Keratinocyte (primary cell): ENCODE results near the gene COL20A1. TPM values are rescaled to one million over a fixed set of nuclear protein-coding genes. Genes with fewer than 3 reads are reported as not detected.

Experiments
- DNase-seq: peaks from one replicate; pipeline ENCODE4 v3.0.0-alpha.2; 2011; ENCODE audit warnings: low read depth, missing footprints, low spot score
- FAIRE-seq: peaks from 2 replicates; lab custom pipeline; 2011; peaks lifted over from hg19 to GRCh38; lab: Jason Lieb, UNC
- H2AFZ ChIP-seq: 2 replicates; pipeline ENCODE4 v1.6.0; 2012; ENCODE audit warnings: low read length, control low read depth, inconsistent platforms; ENCODE audit not compliant: control insufficient read depth
- H3K27ac ChIP-seq: 2 replicates; pipeline ENCODE4 v1.5.1; 2011; ENCODE audit warnings: low read length; ENCODE audit not compliant: control insufficient read depth, insufficient read depth
- H3K27me3 ChIP-seq: 3 replicates; pipeline ENCODE4 v1.6.0; 2011; ENCODE audit warnings: low read length; ENCODE audit not compliant: control insufficient read depth, insufficient read depth; ENCODE audit errors: extremely low read depth
- H3K36me3 ChIP-seq, 2 experiments: 2 replicates in 1 of 2; 3 replicates in 1 of 2; pipeline ENCODE4 v1.5.1; 2011; ENCODE audit warnings: low read length in 2 of 2, mild to moderate bottlenecking in 1 of 2; ENCODE audit not compliant: control insufficient read depth in 2 of 2, insufficient read depth in 2 of 2; ENCODE audit errors: extremely low read depth in 1 of 2
- H3K4me1 ChIP-seq: 3 replicates; pipeline ENCODE4 v1.5.1; 2011; ENCODE audit warnings: low read length; ENCODE audit not compliant: control insufficient read depth, insufficient read depth; ENCODE audit errors: extremely low read depth
- H3K4me2 ChIP-seq: 3 replicates; pipeline ENCODE4 v1.6.0; 2011; ENCODE audit warnings: low read depth, low read length; ENCODE audit not compliant: control insufficient read depth, insufficient read depth; ENCODE audit errors: extremely low read depth
- H3K4me3 ChIP-seq, 3 experiments: fragments of 200-600 bp in 1 of 3; sonication (generic) in 1 of 3; 2 replicates in 2 of 3; 3 replicates in 1 of 3; pipeline ENCODE4 v1.5.1; 2011 to 2016; ENCODE audit warnings: low read length in 3 of 3, mild to moderate bottlenecking in 3 of 3, control low read depth in 2 of 3, inconsistent platforms in 1 of 3, low read depth in 1 of 3, mixed read lengths in 1 of 3, mixed run types in 1 of 3, moderate library complexity in 1 of 3; ENCODE audit not compliant: control insufficient read depth in 2 of 3, insufficient read depth in 2 of 3; ENCODE audit errors: extremely low read depth in 1 of 3
- H3K79me2 ChIP-seq: 2 replicates; pipeline ENCODE4 v1.6.0; 2012; ENCODE audit warnings: low read length; ENCODE audit not compliant: control insufficient read depth, insufficient read depth
- H3K9ac ChIP-seq: 3 replicates; pipeline ENCODE4 v1.6.0; 2011; ENCODE audit warnings: low read length; ENCODE audit not compliant: control insufficient read depth, insufficient read depth; ENCODE audit errors: extremely low read depth
- H3K9me1 ChIP-seq: 3 replicates; pipeline ENCODE4 v1.6.0; 2011; ENCODE audit warnings: low read length; ENCODE audit not compliant: control insufficient read depth, insufficient read depth; ENCODE audit errors: extremely low read depth
- H3K9me3 ChIP-seq: 2 replicates; pipeline ENCODE4 v1.5.1; 2012; ENCODE audit warnings: low read depth, low read length; ENCODE audit not compliant: control insufficient read depth
- H4K20me1 ChIP-seq: 3 replicates; pipeline ENCODE4 v1.6.0; 2011; ENCODE audit warnings: low read length; ENCODE audit not compliant: control insufficient read depth, insufficient read depth; ENCODE audit errors: extremely low read depth
- CTCF ChIP-seq, 3 experiments: IDR thresholded peaks in 1 of 3; conservative IDR thresholded peaks in 1 of 3; optimal IDR thresholded peaks in 1 of 3; 2 replicates in 2 of 3; 3 replicates in 1 of 3; pipeline versions ENCODE3 to v1.5.1; 2011; ENCODE audit warnings: low read length in 3 of 3, mild to moderate bottlenecking in 3 of 3, moderate library complexity in 2 of 3, control low read depth in 1 of 3, inconsistent platforms in 1 of 3; ENCODE audit not compliant: insufficient read depth in 2 of 3; ENCODE audit errors: extremely low read depth in 1 of 3
- EZH2 ChIP-seq: IDR thresholded peaks from one replicate; pipeline ENCODE4 v1.6.1; 2012; ENCODE audit warnings: inconsistent platforms, mild to moderate bottlenecking, low read length, moderate library complexity
- dilution Hi-C: fragments of 300-500 bp; cut with MboI; formaldehyde crosslinking; loops from one replicate; pipeline ENCODE4 v1.7.0; 2020; ENCODE audit warnings: low sequenced_read_pairs; ENCODE audit not compliant: extremely low pct_ligation_motif_present
- polyA plus RNA-seq, 5 experiments: library from polyadenylated mRNA; depleted of rRNA in 3 of 5; stranded (reverse) in 3 of 5; stranded (forward) in 1 of 5; unstranded in 1 of 5; fragments of >200 nt; gene quantifications; 1 replicate in 1 of 5; 2 replicates in 3 of 5; 3 replicates in 1 of 5; pipeline versions ENCODE4 v1.2.1 to v1.2.3, GENCODE V29; 2011 to 2012; ENCODE audit warnings: missing spikeins in 2 of 5, low read depth in 1 of 5, low replicate concordance in 1 of 5

The COL20A1 gene
- polyA plus RNA-seq, 1 donor (not counting 4 experiments of a cell fraction or from before 2014, with no cell fraction given) = not detected

GRCh38 chr20:63364801-63365585 is 72.0 kb downstream of the COL20A1 start:
- no peak overlapping the region for H3K27ac ChIP-seq
- H2AFZ ChIP-seq = no peak overlapping the region
- H3K4me2 ChIP-seq = no peak overlapping the region
- H4K20me1 ChIP-seq = no peaks in the 10 kb centered on the region
- no peaks in the 10 kb centered on the region for H3K9me3 ChIP-seq
- dilution Hi-C loops = no loop called here
- H3K4me1 ChIP-seq = no peaks in the 10 kb centered on the region
- TF ChIP-seq EZH2 (no peak), CTCF (optimal IDR thresholded peaks at IDR 0.05 in 1 of 3, IDR thresholded peaks at IDR 0.05 in 1 of 3, conservative IDR thresholded peaks at IDR 0.05 in 1 of 3; ENCODE audit: extremely low read depth in 1 of 3, insufficient read depth in 2 of 3, low read length in 3 of 3) (no peak)
- no peaks in the 10 kb centered on the region for H3K9me1 ChIP-seq
- no peaks in the 10 kb centered on the region for H3K79me2 ChIP-seq
- H3K4me3 ChIP-seq = no peak overlapping the region
- DNase-seq (no peak), FAIRE-seq (no peak)
- H3K27me3 ChIP-seq = peaks cover 27% of the 10 kb centered on the region
- H3K9ac ChIP-seq = no peak overlapping the region
- H3K36me3 ChIP-seq = no peaks in the 10 kb centered on the region

DNA sequence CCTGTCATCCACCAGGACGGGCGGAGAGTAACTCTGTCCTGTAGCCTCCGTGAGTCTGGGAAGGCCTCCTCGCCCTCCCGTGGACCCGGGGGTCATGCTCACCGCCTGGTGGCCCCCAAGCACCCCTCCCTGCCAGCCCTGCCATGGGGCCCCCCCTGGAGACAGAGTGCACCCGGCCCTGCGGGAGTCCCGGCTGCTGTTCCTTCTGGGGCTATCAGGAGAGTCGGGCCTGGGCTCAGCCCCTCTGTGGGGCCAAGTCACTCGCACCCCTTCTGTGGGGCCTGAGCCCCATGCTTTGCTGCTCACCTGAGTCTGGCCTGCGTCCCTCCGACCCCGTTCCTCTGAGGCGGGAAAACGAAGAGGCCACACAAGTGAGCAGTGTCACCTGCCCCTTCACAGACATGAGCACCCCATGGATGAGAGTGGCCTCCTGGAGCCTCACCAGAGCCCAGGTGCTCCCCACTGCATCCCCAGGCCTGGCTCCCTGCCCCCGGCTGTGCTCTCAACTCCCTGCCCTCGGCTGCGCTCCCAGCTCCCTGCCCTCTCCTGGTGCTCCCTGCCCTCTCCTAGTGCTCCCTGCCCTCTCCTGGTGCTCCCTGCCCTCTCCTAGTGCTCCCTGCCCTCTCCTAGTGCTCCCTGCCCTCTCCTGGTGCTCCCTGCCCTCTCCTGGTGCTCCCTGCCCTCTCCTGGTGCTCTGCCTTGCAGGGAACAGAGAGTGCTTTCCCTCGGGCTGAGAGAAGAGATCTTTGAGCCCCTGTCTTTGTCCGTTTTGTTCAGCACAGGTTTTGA is 72.8 kb downstream of the COL20A1 start:
- Histone ChIP-seq H2AFZ (no peak overlapping the region), H3K9me3 (no peaks in the 10 kb centered on the region), H3K79me2 (no peaks in the 10 kb centered on the region), H3K4me1 (no peaks in the 10 kb centered on the region), H3K36me3 (no peaks in the 10 kb centered on the region), H3K4me2 (no peak overlapping the region), H3K9me1 (no peaks in the 10 kb centered on the region), H3K4me3 (no peak overlapping the region), H4K20me1 (no peaks in the 10 kb centered on the region), H3K9ac (no peak overlapping the region), H3K27ac (no peak overlapping the region), H3K27me3 (peaks cover 22% of the 10 kb centered on the region)
- FAIRE-seq = no peak
- TF ChIP-seq EZH2 = no peak
- TF ChIP-seq CTCF (optimal IDR thresholded peaks at IDR 0.05 in 1 of 3, IDR thresholded peaks at IDR 0.05 in 1 of 3, conservative IDR thresholded peaks at IDR 0.05 in 1 of 3; ENCODE audit: extremely low read depth in 1 of 3, insufficient read depth in 2 of 3, low read length in 3 of 3) = no peak
- DNase-seq = no peak
- dilution Hi-C loops = no loop called here
